ENCODE data around the gene MVK.

- no peak for TF ChIP-seq POLR2A (IDR thresholded peaks at IDR 0.05)
- no peak for TF ChIP-seq POLR2AphosphoS5 (IDR thresholded peaks at IDR 0.05)
These were observed 35.7 kb downstream of the MVK start for GRCh38 chr12:109609342-109609741.
